ENCODE results near the gene INTS4. TPM values are rescaled to one million over a fixed set of nuclear protein-coding genes. Genes with fewer than 3 reads are reported as not detected.

Gene INTS4
- total and polyA plus RNA-seq, 2 experiments from 2014 or later, result 24.6 to 47.6 TPM

- H3K4me1 ChIP-seq (ENCODE audit: insufficient read depth), result peaks cover 7% of the 10 kb centered on the region; the same call in 1 of the 2 replicates
- no peak overlapping the region for H3K4me2 ChIP-seq
- H3K27me3 Mint-ChIP-seq (ENCODE audit: insufficient read depth, low read depth, poor library complexity), result no peaks in the 10 kb centered on the region
- no peaks in the 10 kb centered on the region for H3K27me3 ChIP-seq (ENCODE audit: insufficient read depth)
- no peak overlapping the region for H3K4me3 ChIP-seq
- no peak overlapping the region for H3K27ac ChIP-seq (ENCODE audit: low read depth)
- no peak overlapping the region for H2AFZ ChIP-seq
- H4K20me1 ChIP-seq (replicated peaks; ENCODE audit: insufficient read depth), result no peaks in the 10 kb centered on the region
- peaks cover 15% of the 10 kb centered on the region for H3K4me1 Mint-ChIP-seq
- no peak for ATAC-seq
- H3K4me3 Mint-ChIP-seq, result no peak overlapping the region
- peaks cover 9% of the 10 kb centered on the region for H3F3A ChIP-seq (replicated peaks; ENCODE audit: low read depth)
- peaks cover 5% of the 10 kb centered on the region for H3K9me3 Mint-ChIP-seq
- DNase-seq (ENCODE audit: low spot score), result no peak
- no peaks in the 10 kb centered on the region for H3K9me2 ChIP-seq (ENCODE audit: insufficient read depth)
- no peak overlapping the region for H3K27ac Mint-ChIP-seq
- H3K36me3 Mint-ChIP-seq (ENCODE audit: low read depth), result no peaks in the 10 kb centered on the region
- TF ChIP-seq CREB1 (CRISPR knock-in tag; IDR thresholded peaks at IDR 0.05; ENCODE audit: low read depth) (no peak), REST (IDR thresholded peaks at IDR 0.05; ENCODE audit: unreplicated experiment) (no peak), STAT1 (IDR thresholded peaks at IDR 0.05; ENCODE audit: unreplicated experiment) (no peak), NANOG (IDR thresholded peaks at IDR 0.05; ENCODE audit: borderline replicate concordance) (no peak), EZH2phosphoT487 (IDR thresholded peaks at IDR 0.05; ENCODE audit: unreplicated experiment) (no peak), ZNF114 (CRISPR knock-in tag; IDR thresholded peaks at IDR 0.05) (no peak), ETS1 (IDR thresholded peaks at IDR 0.05) (no peak), JUNB (IDR thresholded peaks at IDR 0.05; ENCODE audit: unreplicated experiment) (no peak), POLR2AphosphoS5 (IDR thresholded peaks at IDR 0.05; ENCODE audit: low read depth) (no peak), EZH2 (IDR thresholded peaks at IDR 0.05; ENCODE audit: low read depth, unreplicated experiment) (no peak), ZNF331 (CRISPR knock-in tag; IDR thresholded peaks at IDR 0.05; ENCODE audit: low read depth) (no peak)
- TF ChIP-seq, protein P1, sequence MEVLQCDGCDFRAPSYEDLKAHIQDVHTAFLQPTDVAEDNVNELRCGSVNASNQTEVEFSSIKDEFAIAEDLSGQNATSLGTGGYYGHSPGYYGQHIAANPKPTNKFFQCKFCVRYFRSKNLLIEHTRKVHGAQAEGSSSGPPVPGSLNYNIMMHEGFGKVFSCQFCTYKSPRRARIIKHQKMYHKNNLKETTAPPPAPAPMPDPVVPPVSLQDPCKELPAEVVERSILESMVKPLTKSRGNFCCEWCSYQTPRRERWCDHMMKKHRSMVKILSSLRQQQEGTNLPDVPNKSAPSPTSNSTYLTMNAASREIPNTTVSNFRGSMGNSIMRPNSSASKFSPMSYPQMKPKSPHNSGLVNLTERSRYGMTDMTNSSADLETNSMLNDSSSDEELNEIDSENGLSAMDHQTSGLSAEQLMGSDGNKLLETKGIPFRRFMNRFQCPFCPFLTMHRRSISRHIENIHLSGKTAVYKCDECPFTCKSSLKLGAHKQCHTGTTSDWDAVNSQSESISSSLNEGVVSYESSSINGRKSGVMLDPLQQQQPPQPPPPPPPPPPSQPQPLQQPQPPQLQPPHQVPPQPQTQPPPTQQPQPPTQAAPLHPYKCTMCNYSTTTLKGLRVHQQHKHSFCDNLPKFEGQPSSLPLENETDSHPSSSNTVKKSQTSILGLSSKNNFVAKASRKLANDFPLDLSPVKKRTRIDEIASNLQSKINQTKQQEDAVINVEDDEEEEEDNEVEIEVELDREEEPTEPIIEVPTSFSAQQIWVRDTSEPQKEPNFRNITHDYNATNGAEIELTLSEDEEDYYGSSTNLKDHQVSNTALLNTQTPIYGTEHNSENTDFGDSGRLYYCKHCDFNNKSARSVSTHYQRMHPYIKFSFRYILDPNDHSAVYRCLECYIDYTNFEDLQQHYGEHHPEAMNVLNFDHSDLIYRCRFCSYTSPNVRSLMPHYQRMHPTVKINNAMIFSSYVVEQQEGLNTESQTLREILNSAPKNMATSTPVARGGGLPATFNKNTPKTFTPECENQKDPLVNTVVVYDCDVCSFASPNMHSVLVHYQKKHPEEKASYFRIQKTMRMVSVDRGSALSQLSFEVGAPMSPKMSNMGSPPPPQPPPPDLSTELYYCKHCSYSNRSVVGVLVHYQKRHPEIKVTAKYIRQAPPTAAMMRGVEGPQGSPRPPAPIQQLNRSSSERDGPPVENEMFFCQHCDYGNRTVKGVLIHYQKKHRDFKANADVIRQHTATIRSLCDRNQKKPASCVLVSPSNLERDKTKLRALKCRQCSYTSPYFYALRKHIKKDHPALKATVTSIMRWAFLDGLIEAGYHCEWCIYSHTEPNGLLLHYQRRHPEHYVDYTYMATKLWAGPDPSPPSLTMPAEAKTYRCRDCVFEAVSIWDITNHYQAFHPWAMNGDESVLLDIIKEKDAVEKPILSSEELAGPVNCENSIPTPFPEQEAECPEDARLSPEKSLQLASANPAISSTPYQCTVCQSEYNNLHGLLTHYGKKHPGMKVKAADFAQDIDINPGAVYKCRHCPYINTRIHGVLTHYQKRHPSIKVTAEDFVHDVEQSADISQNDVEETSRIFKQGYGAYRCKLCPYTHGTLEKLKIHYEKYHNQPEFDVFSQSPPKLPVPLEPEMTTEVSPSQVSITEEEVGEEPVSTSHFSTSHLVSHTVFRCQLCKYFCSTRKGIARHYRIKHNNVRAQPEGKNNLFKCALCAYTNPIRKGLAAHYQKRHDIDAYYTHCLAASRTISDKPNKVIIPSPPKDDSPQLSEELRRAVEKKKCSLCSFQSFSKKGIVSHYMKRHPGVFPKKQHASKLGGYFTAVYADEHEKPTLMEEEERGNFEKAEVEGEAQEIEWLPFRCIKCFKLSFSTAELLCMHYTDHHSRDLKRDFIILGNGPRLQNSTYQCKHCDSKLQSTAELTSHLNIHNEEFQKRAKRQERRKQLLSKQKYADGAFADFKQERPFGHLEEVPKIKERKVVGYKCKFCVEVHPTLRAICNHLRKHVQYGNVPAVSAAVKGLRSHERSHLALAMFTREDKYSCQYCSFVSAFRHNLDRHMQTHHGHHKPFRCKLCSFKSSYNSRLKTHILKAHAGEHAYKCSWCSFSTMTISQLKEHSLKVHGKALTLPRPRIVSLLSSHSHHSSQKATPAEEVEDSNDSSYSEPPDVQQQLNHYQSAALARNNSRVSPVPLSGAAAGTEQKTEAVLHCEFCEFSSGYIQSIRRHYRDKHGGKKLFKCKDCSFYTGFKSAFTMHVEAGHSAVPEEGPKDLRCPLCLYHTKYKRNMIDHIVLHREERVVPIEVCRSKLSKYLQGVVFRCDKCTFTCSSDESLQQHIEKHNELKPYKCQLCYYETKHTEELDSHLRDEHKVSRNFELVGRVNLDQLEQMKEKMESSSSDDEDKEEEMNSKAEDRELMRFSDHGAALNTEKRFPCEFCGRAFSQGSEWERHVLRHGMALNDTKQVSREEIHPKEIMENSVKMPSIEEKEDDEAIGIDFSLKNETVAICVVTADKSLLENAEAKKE (CRISPR knock-in tag; IDR thresholded peaks at IDR 0.05), result no peak
- TF ChIP-seq, protein P2, sequence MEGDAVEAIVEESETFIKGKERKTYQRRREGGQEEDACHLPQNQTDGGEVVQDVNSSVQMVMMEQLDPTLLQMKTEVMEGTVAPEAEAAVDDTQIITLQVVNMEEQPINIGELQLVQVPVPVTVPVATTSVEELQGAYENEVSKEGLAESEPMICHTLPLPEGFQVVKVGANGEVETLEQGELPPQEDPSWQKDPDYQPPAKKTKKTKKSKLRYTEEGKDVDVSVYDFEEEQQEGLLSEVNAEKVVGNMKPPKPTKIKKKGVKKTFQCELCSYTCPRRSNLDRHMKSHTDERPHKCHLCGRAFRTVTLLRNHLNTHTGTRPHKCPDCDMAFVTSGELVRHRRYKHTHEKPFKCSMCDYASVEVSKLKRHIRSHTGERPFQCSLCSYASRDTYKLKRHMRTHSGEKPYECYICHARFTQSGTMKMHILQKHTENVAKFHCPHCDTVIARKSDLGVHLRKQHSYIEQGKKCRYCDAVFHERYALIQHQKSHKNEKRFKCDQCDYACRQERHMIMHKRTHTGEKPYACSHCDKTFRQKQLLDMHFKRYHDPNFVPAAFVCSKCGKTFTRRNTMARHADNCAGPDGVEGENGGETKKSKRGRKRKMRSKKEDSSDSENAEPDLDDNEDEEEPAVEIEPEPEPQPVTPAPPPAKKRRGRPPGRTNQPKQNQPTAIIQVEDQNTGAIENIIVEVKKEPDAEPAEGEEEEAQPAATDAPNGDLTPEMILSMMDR (conservative IDR thresholded peaks at IDR 0.05; ENCODE audit: low read depth in 2 of 2), result no peak
- H3K79me2 ChIP-seq (replicated peaks; ENCODE audit: insufficient read depth), result no peaks in the 10 kb centered on the region; the same call in 1 of the 2 replicates
- H3K36me3 ChIP-seq (ENCODE audit: insufficient read depth), result no peaks in the 10 kb centered on the region
Observed at GRCh38 chr11:78025378-78025777, 30.9 kb upstream of the INTS4 start.

Measured in GM23338 (cell line).